HCT116 (cell line): ENCODE results near the gene SMYD3. TPM values are rescaled to one million over a fixed set of nuclear protein-coding genes. Genes with fewer than 3 reads are reported as not detected.

ENCODE experiments used
- ATAC-seq: fragments of 200-7000 bp; cut with Tn5 transposase; 2 replicates; pipeline ENCODE4 v1.9.1; 2020; ENCODE audit warnings: mild to moderate bottlenecking, moderate library complexity
- BruUV-seq: library from RNA; stranded (reverse); fragments of 400-500 nt; replicated peaks from 2 replicates; lab custom pipeline; 2021; lab: Mats Ljungman, UMichigan
- CTCF ChIA-PET: fragments of 300-600 bp; sonication (Branson Sonifier 250); formaldehyde crosslinking; loops from one replicate; lab custom pipeline; 2021; ENCODE audit warnings: antibody characterized with exemption; lab: Charles Lee
- POLR2A ChIA-PET: fragments of 300-600, 350-600 bp; sonication (Branson Sonifier 250); formaldehyde crosslinking; loops from one replicate; lab custom pipeline; 2021; ENCODE audit warnings: antibody characterized with exemption; lab: Charles Lee
- RAD21 ChIA-PET, 2 experiments: fragments of 300-600 bp; sonication (Branson Sonifier 250); formaldehyde crosslinking; loops; one replicate each; lab custom pipeline; 2023; ENCODE audit warnings: low total read pairs in 2 of 2; ENCODE audit not compliant: uncharacterized antibody in 2 of 2, unreplicated experiment in 2 of 2, low non-redundant PET in 1 of 2; lab: Charles Lee
- DNase-seq: peaks from one replicate; pipeline ENCODE4 v3.0.0-alpha.2; 2010; ENCODE audit warnings: low read depth, low spot score
- H2AFZ ChIP-seq: fragments of 200-600 bp; shearing (Covaris generic), sonication (generic); 2 replicates; pipeline ENCODE4 v1.6.1; 2017; ENCODE audit warnings: low read depth, mixed run types, mixed read lengths, antibody characterized with exemption, low read length; ENCODE audit not compliant: poor library complexity, severe bottlenecking
- H3K27ac ChIP-seq: 2 replicates; pipeline ENCODE4 v1.5.1; 2012; ENCODE audit warnings: low read depth, low read length
- H3K27me3 ChIP-seq: fragments of 200-600 bp; sonication (generic); 2 replicates; pipeline ENCODE4 v1.6.1; 2016; ENCODE audit warnings: mixed run types, low read length, mixed read lengths; ENCODE audit not compliant: insufficient read depth
- H3K36me3 ChIP-seq, 2 experiments: fragments of 200-500 bp in 1 of 2; fragments of 200-600 bp in 1 of 2; sonication (Bioruptor generic) in 1 of 2; sonication (generic) in 1 of 2; 2 replicates each; pipeline versions ENCODE4 v1.5.1 to v1.6.1; 2014 to 2016; ENCODE audit warnings: low read length in 2 of 2, inconsistent platforms in 1 of 2, mixed read lengths in 1 of 2, mixed run types in 1 of 2; ENCODE audit not compliant: insufficient read depth in 2 of 2, control insufficient read depth in 1 of 2
- H3K4me1 ChIP-seq, 2 experiments: fragments of 200-600 bp in 1 of 2; sonication (generic) in 1 of 2; 2 replicates each; pipeline versions ENCODE4 v1.5.1 to v1.6.1; 2012 to 2017; ENCODE audit warnings: low read length in 2 of 2, inconsistent platforms in 1 of 2, mild to moderate bottlenecking in 1 of 2, mixed read lengths in 1 of 2, mixed run types in 1 of 2, moderate library complexity in 1 of 2; ENCODE audit not compliant: insufficient read depth in 2 of 2, control insufficient read depth in 1 of 2
- H3K4me2 ChIP-seq: fragments of 200-600 bp; sonication (generic); 2 replicates; pipeline ENCODE4 v1.6.1; 2017; ENCODE audit warnings: mixed run types, low read length, mixed read lengths
- H3K4me3 ChIP-seq, 2 experiments: fragments of 200-600 bp in 1 of 2; sonication (generic) in 1 of 2; replicated peaks in 1 of 2; 2 replicates each; pipeline ENCODE4 v1.5.1; 2011 to 2016; ENCODE audit warnings: low read length in 2 of 2, control low read depth in 1 of 2, low read depth in 1 of 2, mild to moderate bottlenecking in 1 of 2, mixed read lengths in 1 of 2, mixed run types in 1 of 2
- H3K79me2 ChIP-seq: fragments of 200-600 bp; sonication (generic); 2 replicates; pipeline ENCODE4 v1.6.1; 2017; ENCODE audit warnings: mild to moderate bottlenecking, mixed run types, low read length, moderate library complexity, mixed read lengths; ENCODE audit not compliant: insufficient read depth
- H3K9ac ChIP-seq: fragments of 200-600 bp; sonication (generic); 2 replicates; pipeline ENCODE4 v1.6.1; 2016; ENCODE audit warnings: low read length, mixed read lengths
- H3K9me2 ChIP-seq: fragments of 200-600 bp; sonication (generic), shearing (Covaris generic); 2 replicates; pipeline ENCODE4 v1.6.1; 2017; ENCODE audit warnings: mixed run types, mild to moderate bottlenecking, moderate library complexity; ENCODE audit not compliant: insufficient read depth
- H3K9me3 ChIP-seq, 2 experiments: fragments of 200-500 bp in 1 of 2; fragments of 200-600 bp in 1 of 2; sonication (Bioruptor generic) in 1 of 2; sonication (generic) in 1 of 2; 2 replicates each; pipeline ENCODE4 v1.6.1; 2014 to 2017; ENCODE audit warnings: low read length in 2 of 2, mixed read lengths in 2 of 2, inconsistent platforms in 1 of 2, low read depth in 1 of 2, mild to moderate bottlenecking in 1 of 2, mixed run types in 1 of 2, moderate library complexity in 1 of 2; ENCODE audit not compliant: control insufficient read depth in 1 of 2, insufficient read depth in 1 of 2
- H4K20me1 ChIP-seq: fragments of 200-600 bp; sonication (generic), shearing (Covaris generic); 2 replicates; pipeline ENCODE4 v1.6.1; 2017; ENCODE audit warnings: mixed run types, mild to moderate bottlenecking, moderate library complexity; ENCODE audit not compliant: insufficient read depth
- CBX3 ChIP-seq: IDR thresholded peaks from 2 replicates; pipeline ENCODE4 v1.6.1; 2012; ENCODE audit warnings: low read depth
- EZH2phosphoT487 ChIP-seq: fragments of 200-600 bp; IDR thresholded peaks from 2 replicates; pipeline ENCODE4 v1.6.1; 2018; ENCODE audit warnings: antibody characterized with exemption, borderline replicate concordance
- RAD21 ChIP-seq: IDR thresholded peaks from 2 replicates; pipeline ENCODE4 v1.6.1; 2012; ENCODE audit warnings: low read depth, mild to moderate bottlenecking
- SRF ChIP-seq: IDR thresholded peaks from 2 replicates; pipeline ENCODE4 v1.6.1; 2012; ENCODE audit warnings: low read depth
- YY1 ChIP-seq: IDR thresholded peaks from 2 replicates; pipeline ENCODE4 v1.6.1; 2011; ENCODE audit warnings: low read length, low read depth, moderate library complexity, mild to moderate bottlenecking; ENCODE audit not compliant: insufficient replicate concordance; ENCODE audit errors: extremely low read depth
- intact Hi-C: fragments of 100-400 bp; cut with micrococcal nuclease; formaldehyde crosslinking; loops from 2 replicates; pipeline ENCODE4 v1.10.0; 2022
- total RNA-seq: library from RNA; stranded (reverse); gene quantifications from one replicate; pipeline ENCODE4 v1.2.1, GENCODE V29; 2021; ENCODE audit not compliant: unreplicated experiment
- TF ChIP-seq, protein P1 (sequence below): IDR thresholded peaks from 2 replicates; pipeline ENCODE4 v1.6.1; 2012; ENCODE audit warnings: low read depth
- TF ChIP-seq, protein P2 (sequence below): IDR thresholded peaks from 2 replicates; pipeline ENCODE4 v1.6.1; 2012

SMYD3 gene
- total RNA-seq, 1 experiment from 2014 or later: 33.6 TPM

DNA sequence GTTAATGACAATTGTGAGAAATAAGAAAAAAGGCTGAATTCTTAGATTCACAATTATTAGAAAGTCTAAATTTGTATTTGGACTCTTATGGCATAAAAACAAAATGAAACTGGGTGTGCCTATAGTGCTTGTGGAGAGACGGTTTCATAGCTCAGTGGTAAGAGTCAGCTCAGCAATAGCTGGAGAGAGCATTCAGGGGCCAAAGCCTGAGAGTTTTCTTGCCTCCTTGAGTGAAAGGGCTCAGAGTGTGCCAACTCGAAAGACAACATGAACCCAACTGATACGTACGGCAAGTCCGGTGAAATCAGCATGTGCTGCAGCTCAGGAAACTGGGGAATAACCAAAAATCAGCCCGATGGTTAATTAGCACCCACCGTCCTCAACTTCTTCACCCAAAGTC is 577.9 kb downstream of the SMYD3 start:
- H2AFZ ChIP-seq: no peak overlapping the region
- TF ChIP-seq, protein P1, sequence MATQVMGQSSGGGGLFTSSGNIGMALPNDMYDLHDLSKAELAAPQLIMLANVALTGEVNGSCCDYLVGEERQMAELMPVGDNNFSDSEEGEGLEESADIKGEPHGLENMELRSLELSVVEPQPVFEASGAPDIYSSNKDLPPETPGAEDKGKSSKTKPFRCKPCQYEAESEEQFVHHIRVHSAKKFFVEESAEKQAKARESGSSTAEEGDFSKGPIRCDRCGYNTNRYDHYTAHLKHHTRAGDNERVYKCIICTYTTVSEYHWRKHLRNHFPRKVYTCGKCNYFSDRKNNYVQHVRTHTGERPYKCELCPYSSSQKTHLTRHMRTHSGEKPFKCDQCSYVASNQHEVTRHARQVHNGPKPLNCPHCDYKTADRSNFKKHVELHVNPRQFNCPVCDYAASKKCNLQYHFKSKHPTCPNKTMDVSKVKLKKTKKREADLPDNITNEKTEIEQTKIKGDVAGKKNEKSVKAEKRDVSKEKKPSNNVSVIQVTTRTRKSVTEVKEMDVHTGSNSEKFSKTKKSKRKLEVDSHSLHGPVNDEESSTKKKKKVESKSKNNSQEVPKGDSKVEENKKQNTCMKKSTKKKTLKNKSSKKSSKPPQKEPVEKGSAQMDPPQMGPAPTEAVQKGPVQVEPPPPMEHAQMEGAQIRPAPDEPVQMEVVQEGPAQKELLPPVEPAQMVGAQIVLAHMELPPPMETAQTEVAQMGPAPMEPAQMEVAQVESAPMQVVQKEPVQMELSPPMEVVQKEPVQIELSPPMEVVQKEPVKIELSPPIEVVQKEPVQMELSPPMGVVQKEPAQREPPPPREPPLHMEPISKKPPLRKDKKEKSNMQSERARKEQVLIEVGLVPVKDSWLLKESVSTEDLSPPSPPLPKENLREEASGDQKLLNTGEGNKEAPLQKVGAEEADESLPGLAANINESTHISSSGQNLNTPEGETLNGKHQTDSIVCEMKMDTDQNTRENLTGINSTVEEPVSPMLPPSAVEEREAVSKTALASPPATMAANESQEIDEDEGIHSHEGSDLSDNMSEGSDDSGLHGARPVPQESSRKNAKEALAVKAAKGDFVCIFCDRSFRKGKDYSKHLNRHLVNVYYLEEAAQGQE: no peak
- TF ChIP-seq SRF: no peak
- no peak for TF ChIP-seq EZH2phosphoT487
- TF ChIP-seq RAD21: no peak
- TF ChIP-seq, protein P2, sequence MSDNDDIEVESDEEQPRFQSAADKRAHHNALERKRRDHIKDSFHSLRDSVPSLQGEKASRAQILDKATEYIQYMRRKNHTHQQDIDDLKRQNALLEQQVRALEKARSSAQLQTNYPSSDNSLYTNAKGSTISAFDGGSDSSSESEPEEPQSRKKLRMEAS: no peak
- no peak for TF ChIP-seq CBX3
- no peak for TF ChIP-seq YY1
- ATAC-seq: no peak
- no peak for DNase-seq
- no peak overlapping the region for H3K4me2 ChIP-seq
- H3K9me3 ChIP-seq: no peaks in the 10 kb centered on the region
- H3K36me3 ChIP-seq: no peaks in the 10 kb centered on the region
- H3K27ac ChIP-seq: no peak overlapping the region
- H3K27me3 ChIP-seq: no peaks in the 10 kb centered on the region
- no peaks in the 10 kb centered on the region for H3K4me1 ChIP-seq
- H3K9ac ChIP-seq: no peak overlapping the region
- no TSS peak for BruUV-seq
- no peak overlapping the region for H3K4me3 ChIP-seq
- no peaks in the 10 kb centered on the region for H3K9me2 ChIP-seq
- intact Hi-C loops: no loop called here
- ChIA-PET POLR2A (no interaction called here), RAD21 (no interaction called here), CTCF (no interaction called here)
- H3K79me2 ChIP-seq: no peaks in the 10 kb centered on the region
- no peaks in the 10 kb centered on the region for H4K20me1 ChIP-seq
